T-helper 22 cell (primary cell): ENCODE data around the gene ZNF143.
"Not testable (repeated sequence)": the region's sequence is repeated elsewhere in the genome, so short reads cannot be mapped to it uniquely, and the experiment has no call there.

Experiments used
- DNase-seq: peaks from one replicate; pipeline ENCODE4 v3.0.0-alpha.2; 2020; ENCODE audit warnings: low read depth

ZNF143 gene

GRCh38 chr11:9498457-9499078, 37.8 kb downstream of the ZNF143 start:
- DNase-seq, result no peak

GRCh38 chr11:9506489-9507276, 45.9 kb downstream of the ZNF143 start:
- DNase-seq, result peak; percentile 37

- no peak for DNase-seq
These were observed 46.4 kb downstream of the ZNF143 start for GRCh38 chr11:9507277-9507580.

GRCh38 chr11:9509041-9509440, 48.2 kb downstream of the ZNF143 start:
- DNase-seq, result no peak

GRCh38 chr11:9512370-9513019, 51.7 kb downstream of the ZNF143 start:
- no peak for DNase-seq

- not testable (repeated sequence) for DNase-seq
These were observed 53.8 kb downstream of the ZNF143 start for GRCh38 chr11:9514576-9514975.

- no peak for DNase-seq
These were observed 55.3 kb downstream of the ZNF143 start for GRCh38 chr11:9516113-9516512.

- no peak for DNase-seq
These were observed 58.1 kb downstream of the ZNF143 start for GRCh38 chr11:9518835-9519410.

GRCh38 chr11:9524001-9524400, 63.2 kb downstream of the ZNF143 start:
- DNase-seq, result no peak

- no peak for DNase-seq
These were observed 64.3 kb downstream of the ZNF143 start for GRCh38 chr11:9525116-9525515.

GRCh38 chr11:9527481-9528135, 66.8 kb downstream of the ZNF143 start:
- DNase-seq, result no peak

- no peak for DNase-seq
These were observed 67.3 kb downstream of the ZNF143 start for GRCh38 chr11:9528136-9528501.

- no peak for DNase-seq
These were observed 67.9 kb downstream of the ZNF143 start for GRCh38 chr11:9528573-9529333.

GRCh38 chr11:9529334-9529650, 68.5 kb downstream of the ZNF143 start:
- no peak for DNase-seq

- DNase-seq, result no peak
These were observed 69.3 kb downstream of the ZNF143 start for GRCh38 chr11:9530020-9530621.

GRCh38 chr11:9530901-9531625, 70.3 kb downstream of the ZNF143 start:
- no peak for DNase-seq

GRCh38 chr11:9533058-9533457, 72.2 kb downstream of the ZNF143 start:
- DNase-seq, result no peak

- no peak for DNase-seq
These were observed 73.1 kb downstream of the ZNF143 start for GRCh38 chr11:9533736-9534473.

GRCh38 chr11:9535189-9535781, 74.5 kb downstream of the ZNF143 start:
- peak; percentile 53 for DNase-seq

- DNase-seq, result no peak
These were observed 77.7 kb downstream of the ZNF143 start for GRCh38 chr11:9538548-9538947.
